ENCODE data around the gene DIDO1. TPM values are rescaled to one million over a fixed set of nuclear protein-coding genes. Genes with fewer than 3 reads are reported as not detected.

Gene DIDO1
- polyA plus RNA-seq, 1 of the 3 experiments (the other 2 are of a cell fraction), result 14.7 TPM

DNA sequence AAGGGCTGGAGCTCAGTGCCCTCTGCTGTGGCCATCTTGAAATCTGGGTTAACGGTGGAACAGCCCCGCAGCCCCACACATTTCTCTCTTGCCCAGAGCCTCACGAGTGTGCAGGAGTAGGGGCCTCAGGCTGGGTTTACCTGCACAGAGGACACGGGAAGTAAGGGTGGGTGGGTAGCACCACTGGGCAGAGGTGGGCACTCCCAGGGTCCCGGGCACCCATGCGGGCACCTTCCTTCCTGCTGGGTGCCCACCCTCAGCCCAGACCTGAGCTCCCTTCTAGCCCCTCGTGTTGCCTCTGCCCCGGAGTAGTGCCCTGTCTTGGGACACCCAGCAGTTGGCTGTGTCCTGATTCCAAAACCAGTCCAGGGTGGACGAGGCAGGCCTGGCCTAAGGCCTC lies 98.3 kb downstream of the DIDO1 start:
- DNase-seq, result no peak
- POLR2A ChIA-PET, result no interaction called here

More for the DNA sequence above, 98.3 kb downstream of the DIDO1 start:
- CTCF ChIA-PET, result no interaction called here
- Histone ChIP-seq H2AFZ (ENCODE audit: low read depth) (no peak overlapping the region), H3K9me3 (no peaks in the 10 kb centered on the region), H3K36me3 (replicated peaks in 1 of 2; ENCODE audit: control insufficient read depth in 1 of 2, insufficient read depth in 2 of 2, low read length in 1 of 2) (no peaks in the 10 kb centered on the region), H3K27ac (ENCODE audit: low read depth in 2 of 2, low read length in 1 of 2) (no peak overlapping the region), H3K79me2 (ENCODE audit: insufficient read depth) (no peaks in the 10 kb centered on the region), H3K27me3 (ENCODE audit: insufficient read depth) (no peaks in the 10 kb centered on the region), H4K20me1 (ENCODE audit: insufficient read depth) (no peaks in the 10 kb centered on the region), H3K9me2 (no peaks in the 10 kb centered on the region), H3K9ac (no peak overlapping the region), H3F3A (replicated peaks; ENCODE audit: insufficient read depth) (peaks cover 4% of the 10 kb centered on the region), H3K4me1 (ENCODE audit: control insufficient read depth in 1 of 2, insufficient read depth in 2 of 2, low read depth in 1 of 2, low read length in 1 of 2) (peaks cover 5 to 41% of the 10 kb centered on the region in 2 experiments; a peak in 2 of 4 replicates), H3K4me2 (no peak overlapping the region), H3K4me3 (ENCODE audit: low read depth in 2 of 2, low read length in 1 of 2) (no peak overlapping the region)
- WGBS (ENCODE audit: low lambda C conversion rate), result 85% methylated on average over 4 of the region's 9 CpGs
- TF ChIP-seq, protein P1, sequence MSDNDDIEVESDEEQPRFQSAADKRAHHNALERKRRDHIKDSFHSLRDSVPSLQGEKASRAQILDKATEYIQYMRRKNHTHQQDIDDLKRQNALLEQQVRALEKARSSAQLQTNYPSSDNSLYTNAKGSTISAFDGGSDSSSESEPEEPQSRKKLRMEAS (IDR thresholded peaks at IDR 0.05; ENCODE audit: low read depth), result no peak
- TF ChIP-seq ELF1 (IDR thresholded peaks at IDR 0.05), result no peak
- TF ChIP-seq, protein P2, sequence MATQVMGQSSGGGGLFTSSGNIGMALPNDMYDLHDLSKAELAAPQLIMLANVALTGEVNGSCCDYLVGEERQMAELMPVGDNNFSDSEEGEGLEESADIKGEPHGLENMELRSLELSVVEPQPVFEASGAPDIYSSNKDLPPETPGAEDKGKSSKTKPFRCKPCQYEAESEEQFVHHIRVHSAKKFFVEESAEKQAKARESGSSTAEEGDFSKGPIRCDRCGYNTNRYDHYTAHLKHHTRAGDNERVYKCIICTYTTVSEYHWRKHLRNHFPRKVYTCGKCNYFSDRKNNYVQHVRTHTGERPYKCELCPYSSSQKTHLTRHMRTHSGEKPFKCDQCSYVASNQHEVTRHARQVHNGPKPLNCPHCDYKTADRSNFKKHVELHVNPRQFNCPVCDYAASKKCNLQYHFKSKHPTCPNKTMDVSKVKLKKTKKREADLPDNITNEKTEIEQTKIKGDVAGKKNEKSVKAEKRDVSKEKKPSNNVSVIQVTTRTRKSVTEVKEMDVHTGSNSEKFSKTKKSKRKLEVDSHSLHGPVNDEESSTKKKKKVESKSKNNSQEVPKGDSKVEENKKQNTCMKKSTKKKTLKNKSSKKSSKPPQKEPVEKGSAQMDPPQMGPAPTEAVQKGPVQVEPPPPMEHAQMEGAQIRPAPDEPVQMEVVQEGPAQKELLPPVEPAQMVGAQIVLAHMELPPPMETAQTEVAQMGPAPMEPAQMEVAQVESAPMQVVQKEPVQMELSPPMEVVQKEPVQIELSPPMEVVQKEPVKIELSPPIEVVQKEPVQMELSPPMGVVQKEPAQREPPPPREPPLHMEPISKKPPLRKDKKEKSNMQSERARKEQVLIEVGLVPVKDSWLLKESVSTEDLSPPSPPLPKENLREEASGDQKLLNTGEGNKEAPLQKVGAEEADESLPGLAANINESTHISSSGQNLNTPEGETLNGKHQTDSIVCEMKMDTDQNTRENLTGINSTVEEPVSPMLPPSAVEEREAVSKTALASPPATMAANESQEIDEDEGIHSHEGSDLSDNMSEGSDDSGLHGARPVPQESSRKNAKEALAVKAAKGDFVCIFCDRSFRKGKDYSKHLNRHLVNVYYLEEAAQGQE (IDR thresholded peaks at IDR 0.05; ENCODE audit: low read depth, low read length), result no peak
- TF ChIP-seq RFX5 (IDR thresholded peaks at IDR 0.05; ENCODE audit: low read length), result no peak
- TF ChIP-seq RCOR1 (IDR thresholded peaks at IDR 0.05; ENCODE audit: low read length), result no peak
- no peak for TF ChIP-seq NRF1 (IDR thresholded peaks at IDR 0.05; ENCODE audit: low read depth, low read length)
- no peak for TF ChIP-seq RAD21 (IDR thresholded peaks at IDR 0.05; ENCODE audit: low read length)
- TF ChIP-seq FOXJ3 (CRISPR knock-in tag; IDR thresholded peaks at IDR 0.05), result no peak
- no peak for TF ChIP-seq RXRA (IDR thresholded peaks at IDR 0.05; ENCODE audit: borderline replicate concordance, low read depth)
- no peak for TF ChIP-seq GABPA (IDR thresholded peaks at IDR 0.05; ENCODE audit: low read depth)
- TF ChIP-seq, protein P3, sequence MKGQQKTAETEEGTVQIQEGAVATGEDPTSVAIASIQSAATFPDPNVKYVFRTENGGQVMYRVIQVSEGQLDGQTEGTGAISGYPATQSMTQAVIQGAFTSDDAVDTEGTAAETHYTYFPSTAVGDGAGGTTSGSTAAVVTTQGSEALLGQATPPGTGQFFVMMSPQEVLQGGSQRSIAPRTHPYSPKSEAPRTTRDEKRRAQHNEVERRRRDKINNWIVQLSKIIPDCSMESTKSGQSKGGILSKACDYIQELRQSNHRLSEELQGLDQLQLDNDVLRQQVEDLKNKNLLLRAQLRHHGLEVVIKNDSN (IDR thresholded peaks at IDR 0.05; ENCODE audit: borderline replicate concordance, low read depth), result no peak
- TF ChIP-seq FOSL2 (IDR thresholded peaks at IDR 0.05; ENCODE audit: borderline replicate concordance, low read depth), result no peak
- no peak for TF ChIP-seq POLR2AphosphoS5 (IDR thresholded peaks at IDR 0.05; ENCODE audit: low read depth, low read length)
- TF ChIP-seq, protein P4, sequence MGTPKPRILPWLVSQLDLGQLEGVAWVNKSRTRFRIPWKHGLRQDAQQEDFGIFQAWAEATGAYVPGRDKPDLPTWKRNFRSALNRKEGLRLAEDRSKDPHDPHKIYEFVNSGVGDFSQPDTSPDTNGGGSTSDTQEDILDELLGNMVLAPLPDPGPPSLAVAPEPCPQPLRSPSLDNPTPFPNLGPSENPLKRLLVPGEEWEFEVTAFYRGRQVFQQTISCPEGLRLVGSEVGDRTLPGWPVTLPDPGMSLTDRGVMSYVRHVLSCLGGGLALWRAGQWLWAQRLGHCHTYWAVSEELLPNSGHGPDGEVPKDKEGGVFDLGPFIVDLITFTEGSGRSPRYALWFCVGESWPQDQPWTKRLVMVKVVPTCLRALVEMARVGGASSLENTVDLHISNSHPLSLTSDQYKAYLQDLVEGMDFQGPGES (IDR thresholded peaks at IDR 0.05; ENCODE audit: low read depth, low read length), result no peak
- TF ChIP-seq EZH2phosphoT487 (IDR thresholded peaks at IDR 0.05; ENCODE audit: borderline replicate concordance, low read depth), result no peak
- no peak for TF ChIP-seq YY1 (IDR thresholded peaks at IDR 0.05; ENCODE audit: low read depth)
- TF ChIP-seq GATA2 (CRISPR knock-in tag; IDR thresholded peaks at IDR 0.05), result no peak

Small RNA genes within 50 kb of the gene (small RNA-seq; reads per million reads assigned to genes)
- gene DPH3P1, result 0 reads per million in 7 experiments

Other genes starting within 250 kb of the DIDO1 start
- 3.1 and 8.2 TPM in 2 replicates for gene NTSR1, start 217.7 kb downstream of the DIDO1 start, polyA plus RNA-seq (2012; rRNA removed)
- gene MRGBP, start 130.0 kb downstream of the DIDO1 start, polyA plus RNA-seq (2012; rRNA removed), result 20.0 and 22.0 TPM in 2 replicates
- gene OGFR, start 121.7 kb downstream of the DIDO1 start, polyA plus RNA-seq (2012; rRNA removed), result 52.9 and 60.8 TPM in 2 replicates
- 1.3 and 2.5 TPM in 2 replicates for gene COL9A3, start 109.5 kb downstream of the DIDO1 start, polyA plus RNA-seq (2012; rRNA removed)
- gene TCFL5, start 64.7 kb downstream of the DIDO1 start, polyA plus RNA-seq (2012; rRNA removed), result 10.1 and 11.2 TPM in 2 replicates
- gene GID8, start 11.6 kb upstream of the DIDO1 start, polyA plus RNA-seq (2012; rRNA removed), result 18.1 and 18.7 TPM in 2 replicates
- gene SLC17A9, start 26.2 kb upstream of the DIDO1 start, polyA plus RNA-seq (2012; rRNA removed), result not detected in 2 replicates
- not detected in 2 replicates for gene BHLHE23, start 80.5 kb upstream of the DIDO1 start, polyA plus RNA-seq (2012; rRNA removed)